CD4-positive, alpha-beta T cell (primary cell): ENCODE measurements around the gene NTN4. TPM values are rescaled to one million over a fixed set of nuclear protein-coding genes. Genes with fewer than 3 reads are reported as not detected.

Experiments
- ATAC-seq: fragments of 200-7000 bp; cut with Tn5 transposase; one replicate; pipeline ENCODE4 v1.10.0; 2022; ENCODE audit warnings: mild to moderate bottlenecking; ENCODE audit not compliant: poor library complexity
- CTCF ChIA-PET: fragments of 350-600 bp; sonication (Branson Sonifier 250); formaldehyde crosslinking; loops from one replicate; lab custom pipeline; 2021; ENCODE audit warnings: antibody characterized with exemption, inconsistent platforms; lab: Charles Lee
- POLR2A ChIA-PET: fragments of 350-600 bp; sonication (Branson Sonifier 250); formaldehyde crosslinking; loops from one replicate; lab custom pipeline; 2021; ENCODE audit warnings: antibody characterized with exemption, inconsistent platforms; lab: Charles Lee
- DNase-seq, 14 experiments: peaks; one replicate each; pipeline ENCODE4 v3.0.0-alpha.2; 2013 to 2020; ENCODE audit warnings: mixed read lengths in 2 of 14
- H3K27ac ChIP-seq, 2 donors: one replicate each; pipeline versions ENCODE4 v1.5.1 to v1.7.0; 2013; ENCODE audit warnings: low read length in 2 of 2, low read depth in 1 of 2, mild to moderate bottlenecking in 1 of 2
- H3K27me3 ChIP-seq, 2 experiments: 1 replicate in 1 of 2; 2 replicates in 1 of 2; pipeline versions ENCODE4 v1.6.1 to v1.7.0; 2013; ENCODE audit warnings: low read length in 2 of 2, control low read depth in 1 of 2, mild to moderate bottlenecking in 1 of 2, moderate library complexity in 1 of 2; ENCODE audit not compliant: insufficient read depth in 2 of 2, control insufficient read depth in 1 of 2
- H3K36me3 ChIP-seq: one replicate; pipeline ENCODE4 v1.6.1; 2013; ENCODE audit warnings: low read length, control low read depth; ENCODE audit not compliant: insufficient read depth
- H3K4me1 ChIP-seq: one replicate; pipeline ENCODE4 v1.6.1; 2013; ENCODE audit warnings: low read length, control low read depth; ENCODE audit not compliant: insufficient read depth
- H3K4me3 ChIP-seq: one replicate; pipeline ENCODE4 v1.5.1; 2013; ENCODE audit warnings: mild to moderate bottlenecking, low read length, moderate library complexity
- H3K9me3 ChIP-seq, 2 experiments: 1 replicate in 1 of 2; 2 replicates in 1 of 2; pipeline versions ENCODE4 v1.6.1 to v1.7.0; 2013; ENCODE audit warnings: low read length in 2 of 2, mild to moderate bottlenecking in 2 of 2, control low read depth in 1 of 2, moderate library complexity in 1 of 2; ENCODE audit not compliant: control insufficient read depth in 1 of 2, insufficient read depth in 1 of 2
- H3K27ac Mint-ChIP-seq: one replicate; pipeline ENCODE4 v1.8.0; 2020; ENCODE audit warnings: mixed read lengths
- H3K27me3 Mint-ChIP-seq: one replicate; pipeline ENCODE4 v1.8.0; 2021; ENCODE audit warnings: mixed read lengths
- H3K36me3 Mint-ChIP-seq: one replicate; pipeline ENCODE4 v1.8.0; 2021; ENCODE audit warnings: low read depth, mixed read lengths
- H3K4me1 Mint-ChIP-seq: one replicate; pipeline ENCODE4 v1.8.0; 2021; ENCODE audit warnings: low read depth, mixed read lengths
- H3K4me3 Mint-ChIP-seq: one replicate; pipeline ENCODE4 v1.8.0; 2020; ENCODE audit warnings: mild to moderate bottlenecking, mixed read lengths
- H3K9me3 Mint-ChIP-seq: one replicate; pipeline ENCODE4 v1.8.0; 2020; ENCODE audit warnings: mixed read lengths
- intact Hi-C, 2 experiments: fragments of 100-400 bp; cut with DNase I in 1 of 2; cut with micrococcal nuclease in 1 of 2; formaldehyde crosslinking; loops; one replicate each; pipeline versions ENCODE4 v1.15.1 to v1.9.0; 2023 to 2025; cut with DNase I, micrococcal nuclease
- total RNA-seq, 174 experiments: library from RNA in 2 of 174; stranded (reverse) in 2 of 174; gene quantifications; one replicate each; pipeline ENCODE4 v1.2.3 and lab custom pipeline; 2021 to 2026
- TF ChIP-seq, protein P1 (sequence below): fragments of 200-600 bp; IDR thresholded peaks from one replicate; pipeline ENCODE4 v1.8.0; 2022; ENCODE audit warnings: antibody characterized with exemption, mild to moderate bottlenecking

The NTN4 gene
- total RNA-seq, 2 experiments from 2014 or later = 0.47 to 0.71 TPM

DNA sequence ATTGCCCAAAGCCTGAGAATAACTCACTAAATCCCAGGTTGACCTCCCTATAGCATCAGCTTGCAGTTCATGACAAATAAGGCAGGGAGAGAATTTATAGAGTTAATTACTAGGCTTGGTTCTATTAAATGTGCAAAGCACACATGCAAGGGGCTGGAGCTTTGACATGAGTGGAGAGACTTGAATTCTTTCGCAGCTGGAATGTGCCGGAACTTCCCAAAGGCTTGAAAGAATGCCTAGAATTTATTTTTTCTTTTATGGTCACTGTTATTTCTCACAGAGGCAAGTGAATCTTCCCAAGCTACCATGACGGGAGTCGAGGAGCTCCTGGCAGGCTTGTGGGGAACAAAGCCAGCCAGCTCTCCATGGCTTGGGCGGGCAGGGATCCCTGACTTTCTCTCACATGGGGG lies 143.8 kb downstream of the NTN4 start:
- H3K27ac Mint-ChIP-seq = no peak overlapping the region
- intact Hi-C loops = no loop called here
- ChIA-PET POLR2A (no interaction called here), CTCF (no interaction called here)
- no peaks in the 10 kb centered on the region for H3K9me3 Mint-ChIP-seq
- no peaks in the 10 kb centered on the region for H3K4me1 ChIP-seq
- H3K4me1 Mint-ChIP-seq = no peaks in the 10 kb centered on the region
- no peak overlapping the region for H3K27ac ChIP-seq
- no peak for ATAC-seq
- no peaks in the 10 kb centered on the region for H3K36me3 ChIP-seq
- peaks cover 0 to 2% of the 10 kb centered on the region in 2 experiments for H3K27me3 ChIP-seq
- no peak overlapping the region for H3K4me3 Mint-ChIP-seq
- H3K4me3 ChIP-seq = no peak overlapping the region
- TF ChIP-seq, protein P1, sequence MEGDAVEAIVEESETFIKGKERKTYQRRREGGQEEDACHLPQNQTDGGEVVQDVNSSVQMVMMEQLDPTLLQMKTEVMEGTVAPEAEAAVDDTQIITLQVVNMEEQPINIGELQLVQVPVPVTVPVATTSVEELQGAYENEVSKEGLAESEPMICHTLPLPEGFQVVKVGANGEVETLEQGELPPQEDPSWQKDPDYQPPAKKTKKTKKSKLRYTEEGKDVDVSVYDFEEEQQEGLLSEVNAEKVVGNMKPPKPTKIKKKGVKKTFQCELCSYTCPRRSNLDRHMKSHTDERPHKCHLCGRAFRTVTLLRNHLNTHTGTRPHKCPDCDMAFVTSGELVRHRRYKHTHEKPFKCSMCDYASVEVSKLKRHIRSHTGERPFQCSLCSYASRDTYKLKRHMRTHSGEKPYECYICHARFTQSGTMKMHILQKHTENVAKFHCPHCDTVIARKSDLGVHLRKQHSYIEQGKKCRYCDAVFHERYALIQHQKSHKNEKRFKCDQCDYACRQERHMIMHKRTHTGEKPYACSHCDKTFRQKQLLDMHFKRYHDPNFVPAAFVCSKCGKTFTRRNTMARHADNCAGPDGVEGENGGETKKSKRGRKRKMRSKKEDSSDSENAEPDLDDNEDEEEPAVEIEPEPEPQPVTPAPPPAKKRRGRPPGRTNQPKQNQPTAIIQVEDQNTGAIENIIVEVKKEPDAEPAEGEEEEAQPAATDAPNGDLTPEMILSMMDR = no peak
- H3K9me3 ChIP-seq = no peaks in the 10 kb centered on the region
- DNase-seq = no peak
- H3K27me3 Mint-ChIP-seq = peaks cover 33% of the 10 kb centered on the region
- no peaks in the 10 kb centered on the region for H3K36me3 Mint-ChIP-seq

DNA sequence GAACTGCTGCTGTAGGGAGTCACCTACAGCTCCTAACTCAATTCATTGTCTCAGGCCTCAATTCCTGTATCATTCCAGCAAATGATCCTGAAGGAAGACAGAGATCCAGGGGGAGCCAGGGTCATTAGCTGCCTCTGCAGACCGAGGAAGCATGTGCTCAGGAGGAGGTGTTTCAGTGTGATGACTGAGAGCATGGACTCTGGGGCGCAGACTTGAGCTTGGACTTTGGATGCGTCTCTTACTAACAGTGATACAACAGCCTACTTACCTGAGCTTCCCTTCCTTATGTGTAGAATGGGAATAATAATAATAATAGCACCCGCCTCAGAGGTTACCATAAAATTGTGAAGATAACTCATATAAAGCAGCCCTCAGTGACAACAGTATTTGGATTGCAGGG lies 147.3 kb downstream of the NTN4 start:
- Histone ChIP-seq H3K27me3 (no peaks in the 10 kb centered on the region), H3K4me3 (no peak overlapping the region), H3K9me3 (no peaks in the 10 kb centered on the region), H3K4me1 (no peaks in the 10 kb centered on the region), H3K36me3 (no peaks in the 10 kb centered on the region), H3K27ac (no peak overlapping the region)
- ChIA-PET CTCF (no interaction called here), POLR2A (no interaction called here)
- DNase-seq (no peak), ATAC-seq (no peak)
- Mint-ChIP-seq H3K4me1 (no peaks in the 10 kb centered on the region), H3K9me3 (no peaks in the 10 kb centered on the region), H3K4me3 (no peak overlapping the region), H3K36me3 (no peaks in the 10 kb centered on the region), H3K27me3 (peaks cover 18% of the 10 kb centered on the region), H3K27ac (no peak overlapping the region)
- intact Hi-C loops = no loop called here
- TF ChIP-seq, protein P1 = no peak

DNA sequence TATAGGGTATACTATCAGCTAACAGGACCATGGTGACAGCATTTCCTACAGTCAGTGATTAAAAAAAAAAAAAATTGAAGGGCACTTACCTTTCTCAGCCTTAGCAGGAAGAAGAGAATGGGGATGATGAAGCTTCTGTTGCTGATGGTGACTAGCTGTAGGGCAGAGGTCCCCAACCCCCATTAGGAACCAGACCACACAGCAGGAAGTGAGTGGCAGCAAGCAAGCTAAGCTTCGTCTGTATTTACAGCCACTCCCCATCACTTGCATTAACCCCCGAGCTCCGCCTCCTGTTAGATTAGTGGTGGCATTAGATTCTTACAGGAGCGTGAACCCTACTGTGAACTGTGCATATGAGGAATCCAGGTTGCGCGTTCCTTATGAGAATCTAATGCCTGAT lies 148.0 kb downstream of the NTN4 start:
- CTCF ChIA-PET = interaction anchor here (0.6 kb wide), 1 partner anchor 148 kb away, joined by 4 read pairs; the partner anchor contains the start of gene NTN4
- POLR2A ChIA-PET = no interaction called here
- DNase-seq = no peak

More for the DNA sequence above, 148.0 kb downstream of the NTN4 start:
- Histone ChIP-seq H3K4me3 (no peak overlapping the region), H3K9me3 (no peaks in the 10 kb centered on the region), H3K27ac (no peak overlapping the region), H3K36me3 (no peaks in the 10 kb centered on the region), H3K27me3 (no peaks in the 10 kb centered on the region), H3K4me1 (no peaks in the 10 kb centered on the region)
- ATAC-seq = no peak
- H3K4me3 Mint-ChIP-seq = no peak overlapping the region
- intact Hi-C loops = no loop called here
- no peaks in the 10 kb centered on the region for H3K4me1 Mint-ChIP-seq
- H3K27me3 Mint-ChIP-seq = peaks cover 12% of the 10 kb centered on the region
- TF ChIP-seq, protein P1 = no peak
- no peak overlapping the region for H3K27ac Mint-ChIP-seq
- no peaks in the 10 kb centered on the region for H3K36me3 Mint-ChIP-seq
- H3K9me3 Mint-ChIP-seq = no peaks in the 10 kb centered on the region
